ENCODE measurements around the gene L3MBTL4. TPM values are rescaled to one million over a fixed set of nuclear protein-coding genes. Genes with fewer than 3 reads are reported as not detected.

The L3MBTL4 gene
- total RNA-seq, 1 experiment from 2014 or later = 1.4 TPM

- no peak overlapping the region for H3K27ac Mint-ChIP-seq
- TF ChIP-seq PRDM15 (CRISPR knock-in tag; IDR thresholded peaks at IDR 0.05) (no peak), MYBL2 (CRISPR knock-in tag; IDR thresholded peaks at IDR 0.05) (no peak), ATF3 (CRISPR knock-in tag; conservative IDR thresholded peaks at IDR 0.05) (no peak), MLX (CRISPR knock-in tag; IDR thresholded peaks at IDR 0.05) (no peak), E2F4 (CRISPR knock-in tag; IDR thresholded peaks at IDR 0.05; ENCODE audit: borderline replicate concordance, low read depth) (no peak), ZNF425 (CRISPR knock-in tag; conservative IDR thresholded peaks at IDR 0.05) (no peak), ETV6 (CRISPR knock-in tag; IDR thresholded peaks at IDR 0.05) (no peak), IRF2 (CRISPR knock-in tag; IDR thresholded peaks at IDR 0.05; ENCODE audit: borderline replicate concordance, low read depth) (no peak), SOX15 (CRISPR knock-in tag; IDR thresholded peaks at IDR 0.05) (no peak), ZSCAN18 (CRISPR knock-in tag; IDR thresholded peaks at IDR 0.05) (no peak)
- H3K36me3 Mint-ChIP-seq = no peaks in the 10 kb centered on the region
- POLR2A ChIA-PET = interaction anchor here (1.4 kb wide), 1 partner anchor 8 kb away, joined by 3 read pairs; no protein-coding TSS in a partner anchor
- ATAC-seq (peak; percentile 20; the same call in 1 of the 2 replicates), DNase-seq (ENCODE audit: low spot score) (no peak)
- CTCF ChIA-PET = interaction anchor here (1.1 to 2.1 kb wide), 3 partner anchors 116 to 186 kb away, joined by 4 to 6 read pairs (median 6); no protein-coding TSS in a partner anchor
- peaks cover 16% of the 10 kb centered on the region for H3K4me1 Mint-ChIP-seq
- H3K4me3 Mint-ChIP-seq = no peak overlapping the region
- no peaks in the 10 kb centered on the region for H3K27me3 Mint-ChIP-seq (ENCODE audit: low read depth)
- H3K9me3 Mint-ChIP-seq = no peaks in the 10 kb centered on the region
Observed at GRCh38 chr18:6405237-6406074, 9.3 kb downstream of the L3MBTL4 start.

- H3K27me3 Mint-ChIP-seq (ENCODE audit: low read depth) = no peaks in the 10 kb centered on the region
- H3K36me3 Mint-ChIP-seq = no peaks in the 10 kb centered on the region
- ChIA-PET POLR2A (interaction anchor here (1.4 kb wide), 1 partner anchor 9 kb away, joined by 3 read pairs; no protein-coding TSS in a partner anchor), CTCF (interaction anchor here (1.1 to 2.1 kb wide), 3 partner anchors 116 to 186 kb away, joined by 4 to 6 read pairs (median 6); no protein-coding TSS in a partner anchor)
- DNase-seq (ENCODE audit: low spot score) (no peak), ATAC-seq (no peak)
- H3K4me1 Mint-ChIP-seq = peaks cover 16% of the 10 kb centered on the region
- H3K4me3 Mint-ChIP-seq = no peak overlapping the region
- no peak overlapping the region for H3K27ac Mint-ChIP-seq
- no peaks in the 10 kb centered on the region for H3K9me3 Mint-ChIP-seq
- no peak for TF ChIP-seq HMGXB4 (CRISPR knock-in tag; IDR thresholded peaks at IDR 0.05)
- no peak for TF ChIP-seq JAZF1 (CRISPR knock-in tag; IDR thresholded peaks at IDR 0.05)
Observed at GRCh38 chr18:6404834-6405233, 9.9 kb downstream of the L3MBTL4 start.

Data from WTC11 (cell line).